Stomach smooth muscle (tissue), 2 donors: ENCODE results near the gene PLCL2.

Experiments
- H3K27ac ChIP-seq: one replicate; pipeline ENCODE4 v1.7.0; 2013; ENCODE audit warnings: mild to moderate bottlenecking, low read length, inconsistent platforms
- H3K27me3 ChIP-seq, 2 donors: one replicate each; pipeline ENCODE4 v1.7.0; 2013; ENCODE audit warnings: low read length in 2 of 2; ENCODE audit not compliant: insufficient read depth in 2 of 2, control insufficient read depth in 1 of 2
- H3K36me3 ChIP-seq, 2 donors: one replicate each; pipeline ENCODE4 v1.7.0; 2013; ENCODE audit warnings: low read length in 2 of 2; ENCODE audit not compliant: control insufficient read depth in 2 of 2, insufficient read depth in 2 of 2
- H3K4me1 ChIP-seq: one replicate; pipeline ENCODE4 v1.7.0; 2013; ENCODE audit warnings: low read length; ENCODE audit not compliant: control insufficient read depth, insufficient read depth
- H3K4me3 ChIP-seq, 2 donors: one replicate each; pipeline ENCODE4 v1.7.0; 2013; ENCODE audit warnings: low read length in 2 of 2
- H3K9ac ChIP-seq, 2 donors: one replicate each; pipeline ENCODE4 v1.7.0; 2013; ENCODE audit warnings: low read length in 2 of 2, mild to moderate bottlenecking in 1 of 2
- H3K9me3 ChIP-seq, 2 donors: one replicate each; pipeline ENCODE4 v1.7.0; 2013; ENCODE audit warnings: low read length in 2 of 2; ENCODE audit not compliant: control insufficient read depth in 2 of 2
- donor health status: healthy.
- donor health status: Pancreatic carcinoma.

Gene PLCL2

GRCh38 chr3:16883723-16884083, 1.1 kb upstream of the PLCL2 start:
- Histone ChIP-seq H3K9ac (peak overlapping the region; percentile 43 to 49), H3K4me3 (peak overlapping the region in 1 of 2 donors; percentile 83), H3K9me3 (no peaks in the 10 kb centered on the region), H3K27ac (peak overlapping the region; percentile 70), H3K4me1 (peaks cover 28% of the 10 kb centered on the region), H3K36me3 (no peaks in the 10 kb centered on the region), H3K27me3 (no peaks in the 10 kb centered on the region)

- peaks cover 31% of the 10 kb centered on the region for H3K4me1 ChIP-seq
- no peaks in the 10 kb centered on the region for H3K36me3 ChIP-seq
- H3K27me3 ChIP-seq = no peaks in the 10 kb centered on the region
Measured at GRCh38 chr3:16884084-16884747, 539 bp upstream of the PLCL2 start.

GRCh38 chr3:16885593-16886302, 993 bp downstream of the PLCL2 start:
- Histone ChIP-seq H3K36me3 (no peaks in the 10 kb centered on the region), H3K9me3 (no peaks in the 10 kb centered on the region), H3K27ac (peak overlapping the region; percentile 53), H3K27me3 (no peaks in the 10 kb centered on the region), H3K9ac (peak overlapping the region; percentile 64 to 65), H3K4me3 (peak overlapping the region; percentile 81 to 83), H3K4me1 (peaks cover 33% of the 10 kb centered on the region)

More at GRCh38 chr3:16884084-16884747, 539 bp upstream of the PLCL2 start:
- peak overlapping the region; percentile 70 for H3K27ac ChIP-seq
- no peaks in the 10 kb centered on the region for H3K9me3 ChIP-seq
- peak overlapping the region; percentile 43 to 49 for H3K9ac ChIP-seq
- H3K4me3 ChIP-seq = peak overlapping the region; percentile 40 to 83

- H3K9ac ChIP-seq = peak overlapping the region; percentile 30 to 65
- H3K36me3 ChIP-seq = no peaks in the 10 kb centered on the region
- no peaks in the 10 kb centered on the region for H3K27me3 ChIP-seq
- H3K4me3 ChIP-seq = peak overlapping the region; percentile 81 to 83
- H3K4me1 ChIP-seq = peaks cover 33% of the 10 kb centered on the region
- H3K27ac ChIP-seq = no peak overlapping the region
- no peaks in the 10 kb centered on the region for H3K9me3 ChIP-seq
Measured at GRCh38 chr3:16886303-16886683, 1.5 kb downstream of the PLCL2 start.

- H3K4me3 ChIP-seq = no peak overlapping the region
- no peaks in the 10 kb centered on the region for H3K27me3 ChIP-seq
- no peaks in the 10 kb centered on the region for H3K36me3 ChIP-seq
- no peak overlapping the region for H3K9ac ChIP-seq
- peaks cover 30% of the 10 kb centered on the region for H3K4me1 ChIP-seq
- H3K9me3 ChIP-seq = no peaks in the 10 kb centered on the region
- no peak overlapping the region for H3K27ac ChIP-seq
Measured at GRCh38 chr3:16887130-16887529, 2.4 kb downstream of the PLCL2 start.

- Histone ChIP-seq H3K27ac (no peak overlapping the region), H3K4me3 (no peak overlapping the region), H3K9me3 (no peaks in the 10 kb centered on the region), H3K4me1 (peaks cover 19% of the 10 kb centered on the region), H3K9ac (peak overlapping the region in 1 of 2 donors; percentile 1), H3K27me3 (no peaks in the 10 kb centered on the region), H3K36me3 (no peaks in the 10 kb centered on the region)
Measured at GRCh38 chr3:16888356-16888755, 3.6 kb downstream of the PLCL2 start.

- H3K9me3 ChIP-seq = no peaks in the 10 kb centered on the region
- no peak overlapping the region for H3K27ac ChIP-seq
- H3K4me3 ChIP-seq = no peak overlapping the region
- H3K27me3 ChIP-seq = no peaks in the 10 kb centered on the region
- peak overlapping the region in 1 of 2 donors; percentile 1 for H3K9ac ChIP-seq
- no peaks in the 10 kb centered on the region for H3K36me3 ChIP-seq
- H3K4me1 ChIP-seq = peaks cover 13% of the 10 kb centered on the region
Measured at GRCh38 chr3:16888785-16889607, 4.2 kb downstream of the PLCL2 start.

- Histone ChIP-seq H3K4me1 (peaks cover 10% of the 10 kb centered on the region), H3K9ac (no peak overlapping the region), H3K9me3 (no peaks in the 10 kb centered on the region), H3K36me3 (no peaks in the 10 kb centered on the region), H3K4me3 (no peak overlapping the region), H3K27ac (no peak overlapping the region), H3K27me3 (no peaks in the 10 kb centered on the region)
Measured at GRCh38 chr3:16890597-16891333, 6.0 kb downstream of the PLCL2 start.

- Histone ChIP-seq H3K36me3 (no peaks in the 10 kb centered on the region), H3K4me3 (no peak overlapping the region), H3K4me1 (peaks cover 5% of the 10 kb centered on the region), H3K9ac (no peak overlapping the region), H3K9me3 (no peaks in the 10 kb centered on the region), H3K27me3 (no peaks in the 10 kb centered on the region), H3K27ac (no peak overlapping the region)
Measured at GRCh38 chr3:16893618-16894200, 9.0 kb downstream of the PLCL2 start.

- H3K9me3 ChIP-seq = no peaks in the 10 kb centered on the region
- H3K4me3 ChIP-seq = no peak overlapping the region
- no peak overlapping the region for H3K9ac ChIP-seq
- H3K27me3 ChIP-seq = no peaks in the 10 kb centered on the region
- no peaks in the 10 kb centered on the region for H3K36me3 ChIP-seq
- H3K4me1 ChIP-seq = no peaks in the 10 kb centered on the region
- no peak overlapping the region for H3K27ac ChIP-seq
Measured at GRCh38 chr3:16896094-16896627, 11.4 kb downstream of the PLCL2 start.
